ENCODE measurements around the gene BPGM.

GRCh38 chr7:134637441-134637840 is 9.2 kb upstream of the BPGM start:
- no peak for TF ChIP-seq CTCF (IDR thresholded peaks at IDR 0.05)
- no peak for TF ChIP-seq POLR2AphosphoS5 (IDR thresholded peaks at IDR 0.05)
